LoVo (cell line): ENCODE results near the gene UNC5A.
A peak's percentile ranks its signal among the peaks of the same experiment; 100 is the strongest.

Source experiments
- DNase-seq: peaks from one replicate; pipeline ENCODE4 v3.0.0-alpha.2; 2016; ENCODE audit warnings: low spot score

Gene UNC5A

DNA sequence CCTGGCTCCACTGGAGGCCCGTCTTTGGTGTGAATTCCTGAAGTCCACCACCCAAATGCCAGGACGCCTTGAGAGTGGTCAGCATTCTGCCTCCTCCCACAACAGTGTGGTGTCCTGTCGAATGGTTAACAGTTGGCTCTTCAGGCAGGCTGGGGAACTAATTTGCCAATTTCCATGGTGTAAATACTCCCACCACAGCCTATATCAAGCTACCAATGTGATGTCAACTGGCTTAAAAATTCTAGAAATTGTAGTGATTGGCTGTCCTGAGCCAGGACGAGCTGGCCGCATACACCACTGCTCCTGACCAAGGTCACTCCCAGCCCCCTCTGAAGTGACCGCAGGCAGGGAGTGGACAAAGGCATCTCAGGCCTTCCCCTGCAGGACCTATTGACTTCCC lies 11.1 kb downstream of the UNC5A start:
- DNase-seq: no peak

GRCh38 chr5:176822041-176822792 lies 11.9 kb downstream of the UNC5A start:
- peak; percentile 89 for DNase-seq

DNA sequence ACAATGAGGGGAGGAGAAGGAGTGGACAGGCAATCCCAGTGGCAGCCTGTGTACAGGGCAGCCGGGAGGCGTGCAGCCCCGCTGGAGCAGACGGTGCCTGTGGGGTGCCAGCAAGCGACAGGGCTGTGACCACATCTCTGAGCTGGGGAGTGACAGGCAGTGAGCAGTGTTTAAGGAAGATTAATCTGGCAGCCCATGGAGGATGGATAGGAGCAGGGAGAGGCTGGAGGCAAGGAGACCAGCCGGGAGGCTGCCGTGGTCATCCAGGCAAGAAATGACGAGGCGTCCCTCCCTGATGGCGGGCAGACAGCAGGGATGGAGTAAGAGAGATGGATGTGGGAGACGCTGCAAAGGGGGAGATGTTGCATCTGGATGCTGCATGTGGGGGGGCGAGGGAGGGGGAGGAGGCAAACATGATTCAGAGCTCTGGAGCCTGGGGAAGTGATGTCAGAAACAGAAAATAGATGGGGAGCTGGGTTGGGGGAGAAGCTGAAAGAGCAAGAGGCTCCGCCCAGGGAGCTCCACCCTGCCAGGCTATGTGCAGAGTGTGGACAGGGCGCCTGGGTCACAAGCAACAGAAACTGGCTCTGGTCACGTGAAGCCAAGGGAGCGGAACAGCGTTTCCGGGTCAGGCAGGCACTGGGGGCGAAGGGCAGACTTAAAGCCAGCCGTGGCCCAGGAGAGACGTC lies 12.6 kb downstream of the UNC5A start:
- DNase-seq: peak; percentile 83

GRCh38 chr5:176823869-176824412 lies 13.6 kb downstream of the UNC5A start:
- DNase-seq: peak; percentile 37

GRCh38 chr5:176824604-176825003 lies 14.2 kb downstream of the UNC5A start:
- no peak for DNase-seq

- no peak for DNase-seq
Measured at GRCh38 chr5:176825234-176825633, 14.9 kb downstream of the UNC5A start.

- DNase-seq: no peak
Measured at GRCh38 chr5:176825957-176826356, 15.6 kb downstream of the UNC5A start.

DNA sequence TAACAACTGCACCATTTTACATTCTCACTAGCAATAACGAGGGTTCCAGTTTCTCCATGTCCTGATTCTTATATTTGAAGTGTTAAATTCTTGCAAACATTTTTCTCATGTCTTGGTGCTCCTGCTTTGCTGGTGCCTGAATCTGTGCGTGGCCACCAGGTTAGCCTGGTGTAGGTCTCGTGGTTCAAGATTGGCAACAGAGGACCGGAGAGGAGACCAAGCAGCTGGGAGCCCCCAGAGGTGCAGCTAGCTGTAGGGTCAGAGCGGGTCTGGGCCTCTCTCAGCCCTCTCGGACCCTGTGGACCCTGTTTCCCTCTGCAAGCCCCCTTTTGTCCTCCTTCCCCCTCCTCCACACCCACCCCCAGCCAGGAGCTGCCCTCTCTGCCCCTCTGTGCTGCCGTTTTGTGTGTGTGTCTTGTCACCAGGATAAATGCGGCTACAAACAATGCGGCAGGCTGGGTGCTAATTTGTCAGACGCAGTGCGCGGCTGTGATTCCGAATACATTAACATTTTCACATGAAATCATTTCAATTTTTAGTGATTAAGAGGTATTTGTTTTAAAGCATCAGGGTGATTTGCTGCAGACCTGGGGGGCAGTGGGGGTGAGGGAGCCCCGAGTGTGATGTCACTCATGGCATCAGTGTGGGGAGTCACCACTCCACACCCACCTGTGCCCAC lies 17.5 kb downstream of the UNC5A start:
- DNase-seq: no peak

DNA sequence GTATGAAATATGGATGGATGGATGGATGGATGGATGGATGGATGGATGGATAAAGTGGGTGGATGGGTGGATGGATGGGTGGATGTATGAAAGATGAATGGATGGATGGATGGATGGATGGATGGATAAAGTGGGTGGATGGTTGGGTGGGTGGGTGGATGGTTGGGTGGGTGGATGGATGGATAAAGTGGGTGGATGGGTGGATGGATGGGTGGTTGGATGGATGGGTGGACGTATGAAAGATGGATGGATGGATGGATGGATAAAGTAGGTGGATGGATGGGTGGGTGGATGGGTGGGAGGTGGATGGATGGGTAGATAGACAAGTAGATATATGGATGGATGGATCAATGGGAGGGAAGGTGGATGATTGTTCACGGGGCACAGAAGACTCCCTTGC lies 19.0 kb downstream of the UNC5A start:
- no peak for DNase-seq

DNA sequence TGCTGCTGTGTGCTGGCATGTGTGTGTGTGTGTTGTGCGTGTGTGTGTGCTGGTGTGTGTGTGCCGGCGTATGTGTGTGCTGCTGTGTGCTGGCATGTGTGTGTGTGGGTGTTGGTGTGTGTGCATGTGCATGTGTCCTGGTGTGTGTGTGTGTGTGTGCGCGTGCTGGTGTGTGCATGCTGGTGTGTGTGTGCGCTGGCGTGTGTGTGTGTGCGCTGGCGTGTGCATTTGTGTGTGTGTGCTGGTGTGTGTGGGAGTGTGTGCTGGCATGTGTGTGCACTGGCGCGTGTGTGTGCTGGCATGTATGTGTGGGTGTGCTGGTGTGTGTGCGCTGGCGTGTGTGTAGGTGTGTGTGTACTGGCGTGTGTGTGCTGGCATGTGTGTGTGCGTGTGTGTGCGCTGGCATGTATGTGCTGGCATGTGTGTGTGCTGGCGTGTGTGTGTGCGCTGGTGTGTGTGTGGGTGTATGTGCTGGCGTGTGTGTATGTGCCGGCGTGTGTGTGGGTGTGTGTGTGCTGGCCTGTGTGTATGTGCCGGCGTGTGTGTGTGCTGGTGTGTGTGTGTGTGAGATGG lies 20.1 kb downstream of the UNC5A start:
- no peak for DNase-seq

DNA sequence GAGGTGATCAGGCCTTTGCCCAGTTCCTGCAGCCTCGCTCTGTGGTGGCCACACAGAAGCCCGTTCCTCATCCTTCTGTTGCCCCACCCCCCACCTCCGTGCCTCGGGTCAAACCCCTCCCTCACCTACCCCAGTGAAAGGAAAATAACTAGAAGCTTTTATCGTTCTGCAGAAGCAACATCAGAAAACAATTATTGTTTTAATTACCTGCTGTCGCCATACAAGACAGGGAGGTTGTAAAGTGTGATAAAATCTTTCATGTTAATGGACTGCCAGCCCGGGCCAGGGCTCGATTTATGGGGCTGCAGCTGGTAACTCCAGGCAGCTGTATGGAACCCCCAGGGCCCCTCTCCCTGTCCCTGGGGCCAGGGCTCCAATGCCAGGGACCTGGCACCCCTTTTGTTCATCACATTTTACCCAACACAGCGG lies 20.6 kb downstream of the UNC5A start:
- DNase-seq: no peak

DNA sequence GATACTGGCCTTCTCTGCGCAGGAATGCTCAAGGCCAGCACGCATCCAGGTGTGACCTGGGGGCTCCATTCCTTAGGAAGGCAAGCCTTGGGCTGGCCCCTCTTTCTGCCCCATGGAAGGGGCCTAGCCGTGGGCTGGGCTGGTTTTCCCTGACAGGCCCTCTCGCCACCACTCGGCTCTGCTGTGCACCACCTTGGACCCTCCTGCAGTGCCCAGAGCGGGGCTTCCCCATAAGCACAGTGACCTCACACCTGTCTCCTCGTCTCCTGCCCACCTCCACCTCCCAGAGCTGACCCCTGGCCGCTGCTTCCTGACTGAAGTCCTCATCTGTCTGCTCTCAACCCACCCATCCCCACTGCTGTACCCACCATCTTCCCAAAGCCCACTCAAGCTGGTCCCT lies 21.1 kb downstream of the UNC5A start:
- DNase-seq: no peak

- DNase-seq: no peak
Measured at GRCh38 chr5:176832162-176832561, 21.8 kb downstream of the UNC5A start.

DNA sequence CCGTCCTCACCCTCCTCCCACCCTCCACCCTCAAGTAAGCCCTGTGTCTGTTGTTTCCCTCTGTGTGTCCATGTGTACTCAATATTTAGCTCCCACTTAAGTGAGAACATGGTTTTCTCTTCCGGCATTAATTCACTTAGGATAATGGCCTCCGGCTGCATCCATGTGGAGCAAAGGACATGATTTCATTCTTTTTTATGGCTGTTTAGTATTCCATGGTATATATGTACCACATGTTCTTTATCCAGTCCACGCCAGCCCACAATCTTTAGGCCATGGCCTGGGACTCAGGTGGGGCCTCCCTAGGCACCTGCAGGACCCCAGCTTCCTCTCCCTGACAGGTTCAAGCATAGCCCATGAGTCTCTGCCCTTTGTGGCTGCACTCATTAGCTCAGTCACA lies 22.9 kb downstream of the UNC5A start:
- DNase-seq: no peak

GRCh38 chr5:176835918-176836317 lies 25.6 kb downstream of the UNC5A start:
- DNase-seq: no peak

DNA sequence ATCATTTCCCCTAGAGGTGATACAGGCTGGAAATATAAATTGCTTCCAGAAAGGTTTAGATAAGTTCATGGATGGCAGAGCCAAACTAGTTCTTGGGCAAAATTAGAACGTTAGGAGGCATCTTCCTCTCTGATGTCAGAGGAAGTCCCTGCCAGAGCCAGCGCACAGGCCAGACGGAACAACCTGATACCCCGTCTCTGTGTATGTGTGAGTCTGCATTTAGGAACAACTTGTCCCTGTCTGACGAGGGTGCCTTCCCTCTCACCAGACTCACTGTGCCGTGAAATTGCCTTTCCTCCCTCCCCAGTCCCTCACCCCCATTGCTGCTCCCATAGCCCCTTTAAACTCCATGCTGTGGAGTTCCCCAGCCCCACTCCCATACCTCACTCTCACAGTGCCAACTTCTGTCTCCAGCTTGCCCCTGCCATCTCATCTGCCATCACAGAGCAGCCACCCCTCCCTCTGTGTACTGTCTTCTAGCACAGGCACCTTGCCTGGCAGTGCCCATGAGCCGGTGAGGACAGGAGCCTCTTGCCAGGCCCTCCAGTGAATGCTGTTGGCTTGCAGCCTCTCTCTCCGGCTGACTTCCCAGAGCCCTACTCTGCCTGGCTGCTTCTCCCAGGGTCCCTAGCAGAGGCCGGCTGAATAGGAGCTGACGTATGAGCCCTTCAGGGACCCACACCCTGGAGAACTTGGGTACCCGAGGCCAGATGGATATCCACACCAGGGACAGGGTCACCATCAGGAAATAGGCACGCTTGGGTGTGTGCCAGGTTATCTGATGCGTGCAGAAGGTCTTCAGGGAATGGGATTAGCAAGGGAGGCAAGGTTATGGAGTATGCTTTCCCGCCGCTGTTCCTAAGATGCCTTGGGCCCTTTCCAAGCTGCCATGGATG lies 26.7 kb downstream of the UNC5A start:
- DNase-seq: no peak

- peak; percentile 90 for DNase-seq
Measured at GRCh38 chr5:176837707-176838115, 27.4 kb downstream of the UNC5A start.

GRCh38 chr5:176843673-176844072 lies 33.3 kb downstream of the UNC5A start:
- no peak for DNase-seq

DNA sequence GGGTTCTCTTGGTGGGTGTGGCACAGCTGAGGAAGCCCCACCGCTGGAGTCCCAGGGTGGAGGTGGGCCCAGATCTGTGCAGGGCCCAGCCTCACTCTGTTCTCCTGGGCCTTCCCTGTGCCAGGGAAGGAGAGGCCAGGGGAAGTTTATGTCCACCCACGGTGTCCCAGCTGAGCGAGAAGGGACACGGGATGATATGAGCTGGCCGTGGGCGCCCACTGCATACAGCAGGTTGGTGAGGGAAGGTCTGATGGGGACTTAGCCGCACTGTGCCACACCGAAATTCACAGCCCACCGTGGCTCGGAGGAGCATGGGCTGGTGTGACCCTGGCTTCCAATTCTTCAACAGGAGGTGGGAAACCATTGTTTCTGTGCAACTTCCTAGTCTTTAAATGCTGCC lies 33.9 kb downstream of the UNC5A start:
- no peak for DNase-seq

DNA sequence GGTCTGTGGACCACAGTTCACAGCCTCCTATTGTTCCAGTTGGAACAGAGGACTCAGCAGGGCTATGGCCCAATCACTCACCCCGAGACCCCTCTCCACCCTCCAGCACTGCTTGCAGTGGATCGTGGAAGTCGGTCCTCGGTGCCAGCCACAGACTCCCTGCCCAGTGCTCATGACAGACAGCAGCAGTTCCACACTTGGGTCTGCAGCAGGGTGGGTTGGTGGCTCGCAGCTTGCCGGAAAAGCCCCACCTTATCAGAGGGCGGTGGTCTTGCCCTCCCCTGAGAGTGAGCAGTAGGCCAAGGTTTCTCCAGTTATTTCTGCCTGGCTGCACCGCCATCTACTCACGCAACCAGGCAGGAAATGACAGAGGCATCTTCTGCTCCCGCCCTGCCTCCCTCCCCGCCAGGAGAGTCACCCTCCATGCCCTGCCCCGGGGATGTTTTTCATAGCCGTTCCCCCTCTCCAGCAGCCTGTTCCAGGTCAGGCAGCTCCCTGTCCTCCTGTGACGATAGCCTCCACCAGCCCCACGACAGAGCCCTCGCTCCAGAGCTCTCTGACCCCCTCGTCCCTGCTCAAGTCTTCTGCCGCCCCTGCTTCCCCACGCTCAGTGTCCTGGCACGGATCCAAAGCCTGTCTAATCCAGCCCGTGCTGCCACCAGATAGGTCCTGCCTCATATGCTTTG lies 34.5 kb downstream of the UNC5A start:
- no peak for DNase-seq

GRCh38 chr5:176845392-176845713 lies 35.0 kb downstream of the UNC5A start:
- DNase-seq: no peak
